K562 (cell line): ENCODE measurements around the gene DIO3. TPM values are rescaled to one million over a fixed set of nuclear protein-coding genes. Genes with fewer than 3 reads are reported as not detected.
A peak's percentile ranks its signal among the peaks of the same experiment; 100 is the strongest.

Source experiments
- ATAC-seq: fragments of 200-7000 bp; cut with Tn5 transposase; 3 replicates; pipeline ENCODE4 v1.9.1; 2020; ENCODE audit warnings: moderate library complexity
- BruUV-seq: library from RNA; stranded (reverse); fragments of 400-500 nt; replicated peaks from 2 replicates; lab custom pipeline; 2021; lab: Mats Ljungman, UMichigan
- CTCF ChIA-PET: fragments of 300-600 bp; formaldehyde crosslinking; extraction: SDS; loops from one replicate; lab custom pipeline; 2021; ENCODE audit warnings: low intra/inter-chr PET ratio; lab: Yijun Ruan, JAX
- POLR2A ChIA-PET: fragments of 300-600, 350-650 bp; sonication (Branson Sonifier 250); formaldehyde crosslinking; extraction: SDS; loops from one replicate; lab custom pipeline; 2021; ENCODE audit warnings: antibody characterized with exemption, inconsistent platforms; lab: Yijun Ruan, JAX
- DNase-seq, 4 experiments: peaks; one replicate each; pipeline versions ENCODE4 v3.0.0 to v3.0.0-alpha.2; 2011 to 2018; ENCODE audit warnings: low spot score in 3 of 4, mixed read lengths in 3 of 4; ENCODE audit errors: extremely low read depth in 1 of 4
- FAIRE-seq: peaks from 2 replicates; lab custom pipeline; 2011; peaks lifted over from hg19 to GRCh38; lab: Jason Lieb, UNC
- H2AFZ ChIP-seq: 2 replicates; pipeline ENCODE4 v1.6.0; 2011; ENCODE audit warnings: low read depth, low read length, control low read depth, inconsistent platforms
- H3K27ac ChIP-seq: fragments of 200-600 bp; 3 replicates; pipeline ENCODE4 v1.8.0; 2011; ENCODE audit warnings: low read depth, mild to moderate bottlenecking, control low read depth, inconsistent platforms, low read length, moderate library complexity, mixed read lengths; ENCODE audit errors: extremely low read depth
- H3K27me3 ChIP-seq, 2 experiments: fragments of 300-600 bp in 1 of 2; 2 replicates in 1 of 2; 3 replicates in 1 of 2; pipeline versions ENCODE4 v1.6.0 to v1.8.0; 2011; ENCODE audit warnings: inconsistent platforms in 2 of 2, low read length in 2 of 2, mild to moderate bottlenecking in 1 of 2, mixed read lengths in 1 of 2, moderate library complexity in 1 of 2; ENCODE audit not compliant: control insufficient read depth in 2 of 2, insufficient read depth in 2 of 2
- H3K36me3 ChIP-seq: fragments of 300-600 bp; 3 replicates; pipeline ENCODE4 v1.8.0; 2011; ENCODE audit warnings: mild to moderate bottlenecking, low read length, inconsistent platforms; ENCODE audit not compliant: control insufficient read depth, insufficient read depth
- H3K4me1 ChIP-seq, 2 experiments: fragments of 200-600 bp in 1 of 2; replicated peaks in 1 of 2; 2 replicates in 1 of 2; 3 replicates in 1 of 2; pipeline versions ENCODE4 v1.5.1 to v1.8.0; 2011; ENCODE audit warnings: inconsistent platforms in 2 of 2, low read length in 2 of 2, mild to moderate bottlenecking in 1 of 2, mixed read lengths in 1 of 2, moderate library complexity in 1 of 2; ENCODE audit not compliant: control insufficient read depth in 2 of 2, insufficient read depth in 2 of 2
- H3K4me2 ChIP-seq: 2 replicates; pipeline ENCODE4 v1.6.1; 2011; ENCODE audit warnings: low read length, control low read depth, inconsistent platforms, mixed read lengths; ENCODE audit not compliant: insufficient read depth
- H3K4me3 ChIP-seq: fragments of 200-600 bp; sonication (generic), shearing (Covaris generic); 2 replicates; pipeline ENCODE4 v1.5.1; 2016; ENCODE audit warnings: control low read depth, inconsistent platforms
- H3K79me2 ChIP-seq: fragments of 200-600 bp; 3 replicates; pipeline ENCODE4 v1.8.0; 2011; ENCODE audit warnings: low read length, inconsistent platforms; ENCODE audit not compliant: control insufficient read depth, insufficient read depth
- H3K9ac ChIP-seq, 2 experiments: 2 replicates each; pipeline versions ENCODE4 v1.6.0 to v1.6.1; 2011; ENCODE audit warnings: low read depth in 2 of 2, low read length in 2 of 2, control low read depth in 1 of 2, inconsistent platforms in 1 of 2, mild to moderate bottlenecking in 1 of 2, mixed read lengths in 1 of 2; ENCODE audit not compliant: insufficient read depth in 1 of 2
- H3K9me1 ChIP-seq: one replicate; pipeline ENCODE4 v1.6.0; 2011; ENCODE audit warnings: inconsistent platforms, mild to moderate bottlenecking, low read length, moderate library complexity; ENCODE audit not compliant: control insufficient read depth, insufficient read depth
- H3K9me3 ChIP-seq: replicated peaks from 2 replicates; pipeline ENCODE4 v1.5.1; 2011; ENCODE audit warnings: low read depth, low read length, inconsistent platforms; ENCODE audit not compliant: control insufficient read depth, insufficient read depth
- H4K20me1 ChIP-seq: replicated peaks from 2 replicates; pipeline ENCODE4 v1.6.1; 2011; ENCODE audit warnings: low read length, inconsistent platforms, mixed read lengths; ENCODE audit not compliant: control insufficient read depth, insufficient read depth
- NR0B1 ChIP-seq: fragments of 450-650 bp; IDR thresholded peaks from one replicate; pipeline ENCODE4 v1.6.1; 2018; ENCODE audit warnings: mild to moderate bottlenecking, moderate library complexity; ENCODE audit not compliant: partially characterized antibody
- NUFIP1 ChIP-seq: fragments of 450-650 bp; IDR thresholded peaks from 2 replicates; pipeline ENCODE4 v1.6.1; 2018; ENCODE audit not compliant: partially characterized antibody
- whole genome bisulfite sequencing: fragments of 100-300 bp; shearing (Covaris generic); methylation state at CpG from one replicate; pipeline ENCODE4 v1.1.6; 2016; ENCODE audit warnings: low coverage, mixed read lengths; ENCODE audit not compliant: insufficient coverage; ENCODE audit errors: missing lambda C conversion rate; 5-methylcytosine and 5-hydroxymethylcytosine counted together
- in situ Hi-C: fragments of 300-500 bp; cut with MboI; formaldehyde crosslinking; loops from 4 replicates; pipeline ENCODE4 v1.15.0; 2018; ENCODE audit warnings: inconsistent platforms, mixed read lengths
- intact Hi-C: fragments of 100-400 bp; cut with micrococcal nuclease; formaldehyde crosslinking; loops from 2 replicates; pipeline ENCODE4 v1.14.2; 2022
- polyA plus RNA-seq, 8 experiments: library from polyadenylated mRNA; depleted of rRNA in 4 of 8; stranded (reverse) in 5 of 8; unstranded in 3 of 8; fragments of >200 nt; fragmentation: Nextera tagmentation in 2 of 8; fragmentation: Illumina TruSeq in 1 of 8; extraction: Ambion mirVana in 2 of 8; extraction: Trizol in 1 of 8; gene quantifications; 2 replicates each; pipeline versions ENCODE4 v1.2.1 to v1.2.3, GENCODE V29; 2011 to 2014; ENCODE audit warnings: inconsistent platforms in 1 of 8, missing spikeins in 1 of 8
- total RNA-seq, 7 experiments: library from RNA; depleted of rRNA in 6 of 7; stranded (reverse); fragments of >200 nt in 6 of 7; fragmentation: Illumina TruSeq in 2 of 7; extraction: Trizol in 2 of 7; gene quantifications; 2 replicates each; pipeline versions ENCODE4 v1.2.1 to v1.2.3, GENCODE V29; 2011 to 2021; ENCODE audit warnings: low replicate concordance in 1 of 7

The DIO3 gene
- total and polyA plus RNA-seq, 9 of the 15 experiments (the other 6 are each of a cell fraction or from before 2014, with no cell fraction given), result not detected

- H3K27ac ChIP-seq, result no peak overlapping the region
- DNase-seq (no peak), ATAC-seq (no peak), FAIRE-seq (no peak)
- 29% methylated on average over 8 of the region's 8 CpGs for WGBS
- no peaks in the 10 kb centered on the region for H3K79me2 ChIP-seq
- no peaks in the 10 kb centered on the region for H3K9me1 ChIP-seq
- H3K36me3 ChIP-seq, result no peaks in the 10 kb centered on the region
- H3K4me1 ChIP-seq, result peaks cover 0 to 3% of the 10 kb centered on the region in 2 experiments; a peak in 2 of 5 replicates
- H3K27me3 ChIP-seq, result no peaks in the 10 kb centered on the region; a peak in 1 of 5 replicates
- H3K4me2 ChIP-seq, result no peak overlapping the region
- H3K9ac ChIP-seq, result 0 out of 4 replicates have a peak overlapping the region, but pooled peaks of 1 of the 2 experiments have one; percentile 4
- TF ChIP-seq NR0B1, result no peak
- no peak for TF ChIP-seq NUFIP1
- no peaks in the 10 kb centered on the region for H4K20me1 ChIP-seq
- POLR2A ChIA-PET, result interaction anchor here (0.6 to 1.0 kb wide), 3 partner anchors 10 to 341 kb away, joined by 3 to 4 read pairs (median 3); no protein-coding TSS in a partner anchor
- H2AFZ ChIP-seq, result no peak overlapping the region
- CTCF ChIA-PET, result no interaction called here
- H3K4me3 ChIP-seq, result no peak overlapping the region
- BruUV-seq, result no TSS peak
- in situ Hi-C loops, result no loop called here
- intact Hi-C loops, result no loop called here
- H3K9me3 ChIP-seq, result no peaks in the 10 kb centered on the region
These were observed 41.8 kb downstream of the DIO3 start for GRCh38 chr14:101603096-101603495.
